GM23338 (cell line): ENCODE results near the gene KCNK16. TPM values are rescaled to one million over a fixed set of nuclear protein-coding genes. Genes with fewer than 3 reads are reported as not detected.

Experiments used
- ATAC-seq: fragments of 200-7000 bp; cut with Tn5 transposase; 3 replicates; pipeline ENCODE4 v1.9.1; 2020
- DNase-seq: peaks from one replicate; pipeline ENCODE4 v3.0.0-alpha.2; 2015; ENCODE audit warnings: low spot score
- H2AFZ ChIP-seq: fragments of 200-600 bp; sonication (generic); 2 replicates; pipeline ENCODE4 v1.8.0; 2016; ENCODE audit warnings: antibody characterized with exemption, mild to moderate bottlenecking, moderate library complexity
- H3F3A ChIP-seq: fragments of 200-600 bp; sonication (generic); replicated peaks from 2 replicates; pipeline ENCODE4 v1.8.0; 2017; ENCODE audit warnings: antibody characterized with exemption, mixed run types, low read depth
- H3K27ac ChIP-seq: fragments of 200-600 bp; sonication (generic); 2 replicates; pipeline ENCODE4 v1.6.1; 2016; ENCODE audit warnings: low read depth
- H3K27me3 ChIP-seq: fragments of 200-600 bp; sonication (generic); 2 replicates; pipeline ENCODE4 v1.8.0; 2016; ENCODE audit warnings: mild to moderate bottlenecking, mixed run types, moderate library complexity; ENCODE audit not compliant: insufficient read depth
- H3K36me3 ChIP-seq: fragments of 200-600 bp; sonication (generic); 2 replicates; pipeline ENCODE4 v1.8.0; 2016; ENCODE audit warnings: mild to moderate bottlenecking; ENCODE audit not compliant: insufficient read depth
- H3K4me1 ChIP-seq: fragments of 200-600 bp; sonication (generic); 2 replicates; pipeline ENCODE4 v1.8.0; 2016; ENCODE audit warnings: mild to moderate bottlenecking, moderate library complexity; ENCODE audit not compliant: insufficient read depth
- H3K4me2 ChIP-seq: fragments of 200-600 bp; sonication (generic); 2 replicates; pipeline ENCODE4 v1.7.1; 2017; ENCODE audit warnings: mixed run types
- H3K4me3 ChIP-seq: fragments of 200-600 bp; sonication (generic); 2 replicates; pipeline ENCODE4 v1.6.1; 2016; ENCODE audit warnings: mixed run types
- H3K79me2 ChIP-seq: fragments of 200-600 bp; sonication (generic); replicated peaks from 2 replicates; pipeline ENCODE4 v1.8.0; 2017; ENCODE audit warnings: mild to moderate bottlenecking; ENCODE audit not compliant: insufficient read depth
- H3K9me2 ChIP-seq: fragments of 200-600 bp; sonication (generic); 2 replicates; pipeline ENCODE4 v1.8.0; 2017; ENCODE audit not compliant: insufficient read depth
- H4K20me1 ChIP-seq: fragments of 200-600 bp; sonication (generic); replicated peaks from 2 replicates; pipeline ENCODE4 v1.8.0; 2017; ENCODE audit warnings: mild to moderate bottlenecking; ENCODE audit not compliant: insufficient read depth
- H3K27ac Mint-ChIP-seq: 2 replicates; pipeline ENCODE4 v1.8.0; 2020; ENCODE audit warnings: inconsistent platforms, mild to moderate bottlenecking, moderate library complexity, mixed read lengths
- H3K27me3 Mint-ChIP-seq: 3 replicates; pipeline ENCODE4 v1.8.0; 2022; ENCODE audit warnings: low read depth, mild to moderate bottlenecking, moderate library complexity, mixed read lengths, inconsistent platforms; ENCODE audit not compliant: insufficient read depth, poor library complexity
- H3K36me3 Mint-ChIP-seq: 3 replicates; pipeline ENCODE4 v1.8.0; 2021; ENCODE audit warnings: low read depth, mild to moderate bottlenecking, inconsistent platforms, moderate library complexity, mixed read lengths
- H3K4me1 Mint-ChIP-seq: 3 replicates; pipeline ENCODE4 v1.8.0; 2020; ENCODE audit warnings: mild to moderate bottlenecking, inconsistent platforms, mixed read lengths
- H3K4me3 Mint-ChIP-seq: 3 replicates; pipeline ENCODE4 v1.8.0; 2021; ENCODE audit warnings: moderate library complexity, mild to moderate bottlenecking, inconsistent platforms, mixed read lengths
- H3K9me3 Mint-ChIP-seq: 3 replicates; pipeline ENCODE4 v1.8.0; 2020; ENCODE audit warnings: moderate library complexity, mild to moderate bottlenecking, inconsistent platforms, mixed read lengths
- CREB1 ChIP-seq: fragments of 250-450 bp; sonication (Bioruptor Pico); IDR thresholded peaks from 2 replicates; pipeline ENCODE4 v1.5.0; 2020; ENCODE audit warnings: low read depth, mild to moderate bottlenecking, moderate library complexity
- CTCF ChIP-seq, 2 experiments: fragments of 200-600 bp in 1 of 2; sonication (generic) in 1 of 2; conservative IDR thresholded peaks; 2 replicates each; pipeline versions ENCODE4 v1.5.1 to v1.6.1; 2016 to 2017; ENCODE audit warnings: antibody characterized with exemption in 2 of 2, low read depth in 2 of 2, mild to moderate bottlenecking in 2 of 2, moderate library complexity in 1 of 2
- EZH2phosphoT487 ChIP-seq: fragments of 200-600 bp; sonication (generic); IDR thresholded peaks from one replicate; pipeline ENCODE4 v1.8.1; 2018; ENCODE audit warnings: antibody characterized with exemption; ENCODE audit not compliant: unreplicated experiment
- JUNB ChIP-seq: IDR thresholded peaks from one replicate; pipeline ENCODE4 v1.6.1; 2016; ENCODE audit warnings: antibody characterized with exemption; ENCODE audit not compliant: unreplicated experiment
- NANOG ChIP-seq: IDR thresholded peaks from 2 replicates; pipeline ENCODE4 v1.6.1; 2016; ENCODE audit warnings: antibody characterized with exemption, borderline replicate concordance
- POLR2AphosphoS5 ChIP-seq: IDR thresholded peaks from 2 replicates; pipeline ENCODE4 v1.6.1; 2016; ENCODE audit warnings: antibody characterized with exemption, low read depth
- STAT1 ChIP-seq: IDR thresholded peaks from one replicate; pipeline ENCODE4 v1.6.1; 2016; ENCODE audit warnings: antibody characterized with exemption; ENCODE audit not compliant: unreplicated experiment
- ZNF114 ChIP-seq: fragments of 250-450 bp; sonication (Bioruptor Pico); IDR thresholded peaks from 2 replicates; pipeline ENCODE4 v1.5.0; 2020; ENCODE audit warnings: mild to moderate bottlenecking, moderate library complexity
- ZNF331 ChIP-seq: fragments of 250-450 bp; sonication (Bioruptor Pico); IDR thresholded peaks from 2 replicates; pipeline ENCODE4 v1.5.0; 2020; ENCODE audit warnings: low read depth, mild to moderate bottlenecking, moderate library complexity
- polyA plus RNA-seq: library from polyadenylated mRNA; unstranded; fragments of >200 nt; fragmentation: Nextera tagmentation; extraction: Ambion mirVana; gene quantifications from 2 replicates; pipeline ENCODE4 v1.2.1, GENCODE V29; 2016
- total RNA-seq: library from RNA; depleted of rRNA; stranded (reverse); fragments of >200 nt; shearing (Covaris generic); gene quantifications from 2 replicates; pipeline ENCODE4 v1.2.3, GENCODE V29; 2014
- TF ChIP-seq, protein P1 (sequence below): fragments of 250-450 bp; sonication (Bioruptor Pico); IDR thresholded peaks from 2 replicates; pipeline ENCODE4 v1.5.0; 2020; ENCODE audit warnings: mild to moderate bottlenecking, moderate library complexity
- TF ChIP-seq, protein P2 (sequence below): IDR thresholded peaks from 2 replicates; pipeline ENCODE4 v1.6.1; 2016; ENCODE audit warnings: antibody characterized with exemption
- TF ChIP-seq, protein P3 (sequence below): IDR thresholded peaks from one replicate; pipeline ENCODE4 v1.6.1; 2018; ENCODE audit warnings: antibody characterized with exemption; ENCODE audit not compliant: unreplicated experiment

KCNK16 gene
- total and polyA plus RNA-seq, 2 experiments from 2014 or later, result not detected

DNA sequence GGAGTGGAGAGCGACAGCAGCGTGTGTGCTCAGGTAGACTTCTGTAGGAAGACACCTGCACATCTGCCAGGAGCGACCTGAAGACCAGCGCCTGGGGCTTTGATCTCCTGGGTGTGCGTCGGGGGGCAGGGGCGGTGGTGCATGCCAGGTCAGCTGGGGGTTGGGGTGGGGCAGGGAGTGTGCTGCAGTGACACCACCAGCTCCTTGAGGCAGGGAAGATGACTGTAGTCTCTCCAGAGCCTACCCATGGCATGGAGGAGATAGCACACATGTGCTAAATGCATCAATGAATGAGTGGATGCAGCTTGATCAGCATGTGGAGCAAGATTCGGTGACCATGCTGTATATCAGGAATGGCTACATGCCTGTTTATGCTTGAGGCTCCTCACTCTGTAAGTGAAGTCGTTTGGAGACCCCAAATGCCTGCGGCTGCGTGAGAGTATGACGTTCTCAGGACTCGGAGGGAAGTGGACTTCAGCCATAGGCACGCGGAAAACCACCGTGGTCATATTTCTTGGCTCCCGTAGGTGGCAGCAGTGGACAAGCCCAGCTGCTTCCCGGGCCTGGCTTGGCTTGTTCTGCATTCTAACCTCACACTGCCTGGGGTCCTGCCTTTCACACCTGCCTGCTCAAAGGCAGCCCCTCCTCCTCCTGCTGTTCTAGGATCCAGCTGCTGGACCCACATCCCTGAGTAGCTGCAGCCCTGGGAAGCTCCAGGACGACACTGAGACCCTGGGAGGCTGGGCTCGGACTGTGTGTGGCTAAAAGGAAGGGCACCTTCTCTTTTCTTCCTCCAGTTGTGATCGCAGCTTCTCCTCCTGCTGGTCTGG, 39.4 kb upstream of the KCNK16 start:
- Histone ChIP-seq H3K27ac (no peak overlapping the region), H2AFZ (peak overlapping the region; percentile 84; the same call in 1 of the 2 replicates), H3F3A (no peaks in the 10 kb centered on the region), H3K27me3 (no peaks in the 10 kb centered on the region), H4K20me1 (no peaks in the 10 kb centered on the region), H3K9me2 (no peaks in the 10 kb centered on the region), H3K79me2 (no peaks in the 10 kb centered on the region), H3K4me3 (no peak overlapping the region), H3K4me1 (no peaks in the 10 kb centered on the region), H3K36me3 (no peaks in the 10 kb centered on the region), H3K4me2 (no peak overlapping the region)
- Mint-ChIP-seq H3K9me3 (no peaks in the 10 kb centered on the region), H3K27me3 (peaks cover 6% of the 10 kb centered on the region), H3K36me3 (no peaks in the 10 kb centered on the region), H3K27ac (no peak overlapping the region), H3K4me1 (peaks cover 8% of the 10 kb centered on the region), H3K4me3 (no peak overlapping the region)
- TF ChIP-seq, protein P1, sequence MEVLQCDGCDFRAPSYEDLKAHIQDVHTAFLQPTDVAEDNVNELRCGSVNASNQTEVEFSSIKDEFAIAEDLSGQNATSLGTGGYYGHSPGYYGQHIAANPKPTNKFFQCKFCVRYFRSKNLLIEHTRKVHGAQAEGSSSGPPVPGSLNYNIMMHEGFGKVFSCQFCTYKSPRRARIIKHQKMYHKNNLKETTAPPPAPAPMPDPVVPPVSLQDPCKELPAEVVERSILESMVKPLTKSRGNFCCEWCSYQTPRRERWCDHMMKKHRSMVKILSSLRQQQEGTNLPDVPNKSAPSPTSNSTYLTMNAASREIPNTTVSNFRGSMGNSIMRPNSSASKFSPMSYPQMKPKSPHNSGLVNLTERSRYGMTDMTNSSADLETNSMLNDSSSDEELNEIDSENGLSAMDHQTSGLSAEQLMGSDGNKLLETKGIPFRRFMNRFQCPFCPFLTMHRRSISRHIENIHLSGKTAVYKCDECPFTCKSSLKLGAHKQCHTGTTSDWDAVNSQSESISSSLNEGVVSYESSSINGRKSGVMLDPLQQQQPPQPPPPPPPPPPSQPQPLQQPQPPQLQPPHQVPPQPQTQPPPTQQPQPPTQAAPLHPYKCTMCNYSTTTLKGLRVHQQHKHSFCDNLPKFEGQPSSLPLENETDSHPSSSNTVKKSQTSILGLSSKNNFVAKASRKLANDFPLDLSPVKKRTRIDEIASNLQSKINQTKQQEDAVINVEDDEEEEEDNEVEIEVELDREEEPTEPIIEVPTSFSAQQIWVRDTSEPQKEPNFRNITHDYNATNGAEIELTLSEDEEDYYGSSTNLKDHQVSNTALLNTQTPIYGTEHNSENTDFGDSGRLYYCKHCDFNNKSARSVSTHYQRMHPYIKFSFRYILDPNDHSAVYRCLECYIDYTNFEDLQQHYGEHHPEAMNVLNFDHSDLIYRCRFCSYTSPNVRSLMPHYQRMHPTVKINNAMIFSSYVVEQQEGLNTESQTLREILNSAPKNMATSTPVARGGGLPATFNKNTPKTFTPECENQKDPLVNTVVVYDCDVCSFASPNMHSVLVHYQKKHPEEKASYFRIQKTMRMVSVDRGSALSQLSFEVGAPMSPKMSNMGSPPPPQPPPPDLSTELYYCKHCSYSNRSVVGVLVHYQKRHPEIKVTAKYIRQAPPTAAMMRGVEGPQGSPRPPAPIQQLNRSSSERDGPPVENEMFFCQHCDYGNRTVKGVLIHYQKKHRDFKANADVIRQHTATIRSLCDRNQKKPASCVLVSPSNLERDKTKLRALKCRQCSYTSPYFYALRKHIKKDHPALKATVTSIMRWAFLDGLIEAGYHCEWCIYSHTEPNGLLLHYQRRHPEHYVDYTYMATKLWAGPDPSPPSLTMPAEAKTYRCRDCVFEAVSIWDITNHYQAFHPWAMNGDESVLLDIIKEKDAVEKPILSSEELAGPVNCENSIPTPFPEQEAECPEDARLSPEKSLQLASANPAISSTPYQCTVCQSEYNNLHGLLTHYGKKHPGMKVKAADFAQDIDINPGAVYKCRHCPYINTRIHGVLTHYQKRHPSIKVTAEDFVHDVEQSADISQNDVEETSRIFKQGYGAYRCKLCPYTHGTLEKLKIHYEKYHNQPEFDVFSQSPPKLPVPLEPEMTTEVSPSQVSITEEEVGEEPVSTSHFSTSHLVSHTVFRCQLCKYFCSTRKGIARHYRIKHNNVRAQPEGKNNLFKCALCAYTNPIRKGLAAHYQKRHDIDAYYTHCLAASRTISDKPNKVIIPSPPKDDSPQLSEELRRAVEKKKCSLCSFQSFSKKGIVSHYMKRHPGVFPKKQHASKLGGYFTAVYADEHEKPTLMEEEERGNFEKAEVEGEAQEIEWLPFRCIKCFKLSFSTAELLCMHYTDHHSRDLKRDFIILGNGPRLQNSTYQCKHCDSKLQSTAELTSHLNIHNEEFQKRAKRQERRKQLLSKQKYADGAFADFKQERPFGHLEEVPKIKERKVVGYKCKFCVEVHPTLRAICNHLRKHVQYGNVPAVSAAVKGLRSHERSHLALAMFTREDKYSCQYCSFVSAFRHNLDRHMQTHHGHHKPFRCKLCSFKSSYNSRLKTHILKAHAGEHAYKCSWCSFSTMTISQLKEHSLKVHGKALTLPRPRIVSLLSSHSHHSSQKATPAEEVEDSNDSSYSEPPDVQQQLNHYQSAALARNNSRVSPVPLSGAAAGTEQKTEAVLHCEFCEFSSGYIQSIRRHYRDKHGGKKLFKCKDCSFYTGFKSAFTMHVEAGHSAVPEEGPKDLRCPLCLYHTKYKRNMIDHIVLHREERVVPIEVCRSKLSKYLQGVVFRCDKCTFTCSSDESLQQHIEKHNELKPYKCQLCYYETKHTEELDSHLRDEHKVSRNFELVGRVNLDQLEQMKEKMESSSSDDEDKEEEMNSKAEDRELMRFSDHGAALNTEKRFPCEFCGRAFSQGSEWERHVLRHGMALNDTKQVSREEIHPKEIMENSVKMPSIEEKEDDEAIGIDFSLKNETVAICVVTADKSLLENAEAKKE (CRISPR knock-in tag), result no peak
- TF ChIP-seq NANOG (no peak), CREB1 (0 out of 2 replicates have a peak, but pooled peaks have one; percentile 31), ZNF114 (CRISPR knock-in tag) (no peak), EZH2phosphoT487 (no peak), STAT1 (no peak), ZNF331 (CRISPR knock-in tag) (no peak), POLR2AphosphoS5 (no peak), CTCF (conservative IDR thresholded peaks at IDR 0.05; ENCODE audit: low read depth in 2 of 2) (peak; percentile 66 to 86), JUNB (no peak)
- TF ChIP-seq, protein P2, sequence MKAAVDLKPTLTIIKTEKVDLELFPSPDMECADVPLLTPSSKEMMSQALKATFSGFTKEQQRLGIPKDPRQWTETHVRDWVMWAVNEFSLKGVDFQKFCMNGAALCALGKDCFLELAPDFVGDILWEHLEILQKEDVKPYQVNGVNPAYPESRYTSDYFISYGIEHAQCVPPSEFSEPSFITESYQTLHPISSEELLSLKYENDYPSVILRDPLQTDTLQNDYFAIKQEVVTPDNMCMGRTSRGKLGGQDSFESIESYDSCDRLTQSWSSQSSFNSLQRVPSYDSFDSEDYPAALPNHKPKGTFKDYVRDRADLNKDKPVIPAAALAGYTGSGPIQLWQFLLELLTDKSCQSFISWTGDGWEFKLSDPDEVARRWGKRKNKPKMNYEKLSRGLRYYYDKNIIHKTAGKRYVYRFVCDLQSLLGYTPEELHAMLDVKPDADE, result no peak
- TF ChIP-seq, protein P3, sequence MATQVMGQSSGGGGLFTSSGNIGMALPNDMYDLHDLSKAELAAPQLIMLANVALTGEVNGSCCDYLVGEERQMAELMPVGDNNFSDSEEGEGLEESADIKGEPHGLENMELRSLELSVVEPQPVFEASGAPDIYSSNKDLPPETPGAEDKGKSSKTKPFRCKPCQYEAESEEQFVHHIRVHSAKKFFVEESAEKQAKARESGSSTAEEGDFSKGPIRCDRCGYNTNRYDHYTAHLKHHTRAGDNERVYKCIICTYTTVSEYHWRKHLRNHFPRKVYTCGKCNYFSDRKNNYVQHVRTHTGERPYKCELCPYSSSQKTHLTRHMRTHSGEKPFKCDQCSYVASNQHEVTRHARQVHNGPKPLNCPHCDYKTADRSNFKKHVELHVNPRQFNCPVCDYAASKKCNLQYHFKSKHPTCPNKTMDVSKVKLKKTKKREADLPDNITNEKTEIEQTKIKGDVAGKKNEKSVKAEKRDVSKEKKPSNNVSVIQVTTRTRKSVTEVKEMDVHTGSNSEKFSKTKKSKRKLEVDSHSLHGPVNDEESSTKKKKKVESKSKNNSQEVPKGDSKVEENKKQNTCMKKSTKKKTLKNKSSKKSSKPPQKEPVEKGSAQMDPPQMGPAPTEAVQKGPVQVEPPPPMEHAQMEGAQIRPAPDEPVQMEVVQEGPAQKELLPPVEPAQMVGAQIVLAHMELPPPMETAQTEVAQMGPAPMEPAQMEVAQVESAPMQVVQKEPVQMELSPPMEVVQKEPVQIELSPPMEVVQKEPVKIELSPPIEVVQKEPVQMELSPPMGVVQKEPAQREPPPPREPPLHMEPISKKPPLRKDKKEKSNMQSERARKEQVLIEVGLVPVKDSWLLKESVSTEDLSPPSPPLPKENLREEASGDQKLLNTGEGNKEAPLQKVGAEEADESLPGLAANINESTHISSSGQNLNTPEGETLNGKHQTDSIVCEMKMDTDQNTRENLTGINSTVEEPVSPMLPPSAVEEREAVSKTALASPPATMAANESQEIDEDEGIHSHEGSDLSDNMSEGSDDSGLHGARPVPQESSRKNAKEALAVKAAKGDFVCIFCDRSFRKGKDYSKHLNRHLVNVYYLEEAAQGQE, result no peak
- peak; percentile 93 for DNase-seq
- ATAC-seq, result peak; percentile 95
